Calu3 (cell line): Measurements from ENCODE around the gene CRYBG3. TPM values are rescaled to one million over a fixed set of nuclear protein-coding genes. Genes with fewer than 3 reads are reported as not detected.

ENCODE experiments used
- BruUV-seq: library from RNA; stranded (reverse); fragments of 400-500 nt; replicated peaks from 2 replicates; lab custom pipeline; 2021; lab: Mats Ljungman, UMichigan
- CTCF ChIA-PET: fragments of 300-600 bp; sonication (Branson Sonifier 250); formaldehyde crosslinking; loops from one replicate; lab custom pipeline; 2022; ENCODE audit warnings: antibody characterized with exemption; lab: Charles Lee
- DNase-seq: peaks from one replicate; pipeline ENCODE4 v3.0.0; 2022
- H3K27ac Mint-ChIP-seq: one replicate; pipeline ENCODE4 v1.8.0; 2022; ENCODE audit warnings: mixed read lengths; ENCODE audit not compliant: unreplicated experiment
- H3K27me3 Mint-ChIP-seq: one replicate; pipeline ENCODE4 v1.8.0; 2022; ENCODE audit warnings: mixed read lengths; ENCODE audit not compliant: unreplicated experiment
- H3K36me3 Mint-ChIP-seq: one replicate; pipeline ENCODE4 v1.8.0; 2022; ENCODE audit warnings: mild to moderate bottlenecking, moderate library complexity, mixed read lengths; ENCODE audit not compliant: insufficient read depth, unreplicated experiment
- H3K4me1 Mint-ChIP-seq: one replicate; pipeline ENCODE4 v1.8.0; 2022; ENCODE audit warnings: mild to moderate bottlenecking, low read depth, mixed read lengths; ENCODE audit not compliant: unreplicated experiment
- H3K4me3 Mint-ChIP-seq: one replicate; pipeline ENCODE4 v1.8.0; 2022; ENCODE audit warnings: mild to moderate bottlenecking, low read depth, moderate library complexity, mixed read lengths; ENCODE audit not compliant: unreplicated experiment
- H3K9me3 Mint-ChIP-seq: one replicate; pipeline ENCODE4 v1.8.0; 2022; ENCODE audit warnings: low read depth, mixed read lengths; ENCODE audit not compliant: unreplicated experiment
- intact Hi-C: fragments of 100-400 bp; cut with micrococcal nuclease; formaldehyde crosslinking; loops from one replicate; pipeline ENCODE4 v1.10.0; 2022; ENCODE audit not compliant: unreplicated experiment
- total RNA-seq: library from RNA; stranded (reverse); gene quantifications from 2 replicates; pipeline ENCODE4 v1.2.3, GENCODE V29; 2022
- TF ChIP-seq, protein P1 (sequence below): fragments of 200-600 bp; IDR thresholded peaks from one replicate; pipeline ENCODE4 v1.8.0; 2022; ENCODE audit warnings: antibody characterized with exemption; ENCODE audit not compliant: unreplicated experiment

Gene CRYBG3
- total RNA-seq, 1 experiment from 2014 or later = 10.3 TPM

- DNase-seq = peak; percentile 30
- intact Hi-C loops = loop anchor here (5.0 kb wide), 2 partner anchors 60 to 120 kb away; no protein-coding TSS in a partner anchor
- Mint-ChIP-seq H3K27ac (peak overlapping the region; percentile 73), H3K9me3 (no peaks in the 10 kb centered on the region), H3K4me1 (peaks cover 26% of the 10 kb centered on the region), H3K27me3 (no peaks in the 10 kb centered on the region), H3K4me3 (peak overlapping the region; percentile 82), H3K36me3 (peaks cover 25% of the 10 kb centered on the region)
- TF ChIP-seq, protein P1, sequence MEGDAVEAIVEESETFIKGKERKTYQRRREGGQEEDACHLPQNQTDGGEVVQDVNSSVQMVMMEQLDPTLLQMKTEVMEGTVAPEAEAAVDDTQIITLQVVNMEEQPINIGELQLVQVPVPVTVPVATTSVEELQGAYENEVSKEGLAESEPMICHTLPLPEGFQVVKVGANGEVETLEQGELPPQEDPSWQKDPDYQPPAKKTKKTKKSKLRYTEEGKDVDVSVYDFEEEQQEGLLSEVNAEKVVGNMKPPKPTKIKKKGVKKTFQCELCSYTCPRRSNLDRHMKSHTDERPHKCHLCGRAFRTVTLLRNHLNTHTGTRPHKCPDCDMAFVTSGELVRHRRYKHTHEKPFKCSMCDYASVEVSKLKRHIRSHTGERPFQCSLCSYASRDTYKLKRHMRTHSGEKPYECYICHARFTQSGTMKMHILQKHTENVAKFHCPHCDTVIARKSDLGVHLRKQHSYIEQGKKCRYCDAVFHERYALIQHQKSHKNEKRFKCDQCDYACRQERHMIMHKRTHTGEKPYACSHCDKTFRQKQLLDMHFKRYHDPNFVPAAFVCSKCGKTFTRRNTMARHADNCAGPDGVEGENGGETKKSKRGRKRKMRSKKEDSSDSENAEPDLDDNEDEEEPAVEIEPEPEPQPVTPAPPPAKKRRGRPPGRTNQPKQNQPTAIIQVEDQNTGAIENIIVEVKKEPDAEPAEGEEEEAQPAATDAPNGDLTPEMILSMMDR = no peak
- BruUV-seq = no TSS peak
- CTCF ChIA-PET = no interaction called here
Measured at GRCh38 chr3:97822359-97822775, 556 bp downstream of the CRYBG3 start.

GRCh38 chr3:97823046-97824004 is 1.5 kb downstream of the CRYBG3 start:
- Mint-ChIP-seq H3K27me3 (no peaks in the 10 kb centered on the region), H3K4me3 (peak overlapping the region; percentile 82), H3K9me3 (no peaks in the 10 kb centered on the region), H3K36me3 (peaks cover 25% of the 10 kb centered on the region), H3K27ac (peak overlapping the region; percentile 73), H3K4me1 (peaks cover 26% of the 10 kb centered on the region)
- intact Hi-C loops = loop anchor here (5.0 kb wide), 2 partner anchors 59 to 119 kb away; no protein-coding TSS in a partner anchor
- no peak for DNase-seq
- TF ChIP-seq, protein P1 = no peak
- BruUV-seq = TSS peak; percentile 33
- CTCF ChIA-PET = no interaction called here

- DNase-seq = no peak
- H3K27ac Mint-ChIP-seq = no peak overlapping the region
- intact Hi-C loops = no loop called here
- CTCF ChIA-PET = no interaction called here
- no peaks in the 10 kb centered on the region for H3K27me3 Mint-ChIP-seq
- H3K9me3 Mint-ChIP-seq = no peaks in the 10 kb centered on the region
- no peak overlapping the region for H3K4me3 Mint-ChIP-seq
- TF ChIP-seq, protein P1 = no peak
- peaks cover 34% of the 10 kb centered on the region for H3K4me1 Mint-ChIP-seq
- H3K36me3 Mint-ChIP-seq = peaks cover 25% of the 10 kb centered on the region
- BruUV-seq = no TSS peak
Measured at GRCh38 chr3:97825101-97825500, 3.3 kb downstream of the CRYBG3 start.

- TF ChIP-seq, protein P1 = no peak
- Mint-ChIP-seq H3K36me3 (peaks cover 7% of the 10 kb centered on the region), H3K9me3 (peaks cover 4% of the 10 kb centered on the region), H3K4me1 (peaks cover 33% of the 10 kb centered on the region), H3K27ac (no peak overlapping the region), H3K4me3 (no peak overlapping the region), H3K27me3 (no peaks in the 10 kb centered on the region)
- BruUV-seq = no TSS peak
- DNase-seq = no peak
- intact Hi-C loops = no loop called here
- CTCF ChIA-PET = interaction anchor here (0.5 kb wide), 1 partner anchor 13 kb away, joined by 11 read pairs; no protein-coding TSS in a partner anchor
Measured at GRCh38 chr3:97827741-97828471, 6.1 kb downstream of the CRYBG3 start.
